ENCODE measurements around the gene RPL21. TPM values are rescaled to one million over a fixed set of nuclear protein-coding genes. Genes with fewer than 3 reads are reported as not detected.

The RPL21 gene
- total RNA-seq = 339 and 477 TPM in 2 replicates

DNA sequence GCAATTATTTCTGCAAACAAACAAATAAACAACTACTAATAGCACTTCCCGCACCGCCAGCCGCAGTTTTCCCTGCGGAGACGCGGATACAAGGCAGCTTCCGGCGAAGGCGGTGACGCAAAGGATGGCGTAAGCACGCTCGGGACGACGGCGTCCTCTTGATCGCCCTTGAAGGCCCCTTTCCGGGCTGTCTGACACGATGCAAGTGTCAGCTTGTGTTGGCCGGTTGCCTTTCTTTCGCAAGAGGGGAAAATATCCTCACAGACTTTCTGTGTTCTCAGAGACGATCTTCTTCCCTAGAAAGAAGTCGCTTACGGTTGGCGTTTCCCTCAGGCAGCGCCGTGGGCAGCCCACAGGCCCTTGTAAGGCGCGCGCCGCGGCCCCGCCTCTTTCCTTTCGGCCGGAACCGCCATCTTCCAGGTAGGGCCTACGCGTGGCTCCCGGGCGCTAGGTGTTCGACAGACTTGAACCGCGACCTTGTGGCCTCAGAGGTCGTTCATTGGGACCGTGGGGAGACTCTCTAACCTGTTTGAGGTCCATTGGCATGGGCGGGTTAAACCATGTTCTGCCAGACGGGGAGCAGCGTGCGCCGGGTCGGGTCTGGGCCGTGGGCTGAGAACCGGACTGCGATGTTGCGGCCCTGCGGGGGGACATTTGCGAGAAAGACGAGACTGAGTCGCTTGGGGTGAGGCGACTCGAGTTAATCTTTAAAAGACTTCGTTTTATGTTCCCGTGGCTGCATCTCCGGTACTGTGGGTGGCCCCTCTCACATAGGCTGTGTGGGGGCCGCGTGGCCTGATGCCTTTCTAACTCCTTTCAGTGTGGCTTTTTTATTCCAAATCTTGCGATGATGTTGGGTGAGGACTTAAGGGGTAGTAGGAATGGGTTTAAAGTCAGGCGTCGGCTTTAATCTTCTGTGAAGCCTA lies at the start of gene RPL21:
TSS of gene RPL21 (plus strand) at position 393 of the 926 bp plus-strand sequence. CDS start 2,219 bp downstream, outside the sequence.

DNA sequence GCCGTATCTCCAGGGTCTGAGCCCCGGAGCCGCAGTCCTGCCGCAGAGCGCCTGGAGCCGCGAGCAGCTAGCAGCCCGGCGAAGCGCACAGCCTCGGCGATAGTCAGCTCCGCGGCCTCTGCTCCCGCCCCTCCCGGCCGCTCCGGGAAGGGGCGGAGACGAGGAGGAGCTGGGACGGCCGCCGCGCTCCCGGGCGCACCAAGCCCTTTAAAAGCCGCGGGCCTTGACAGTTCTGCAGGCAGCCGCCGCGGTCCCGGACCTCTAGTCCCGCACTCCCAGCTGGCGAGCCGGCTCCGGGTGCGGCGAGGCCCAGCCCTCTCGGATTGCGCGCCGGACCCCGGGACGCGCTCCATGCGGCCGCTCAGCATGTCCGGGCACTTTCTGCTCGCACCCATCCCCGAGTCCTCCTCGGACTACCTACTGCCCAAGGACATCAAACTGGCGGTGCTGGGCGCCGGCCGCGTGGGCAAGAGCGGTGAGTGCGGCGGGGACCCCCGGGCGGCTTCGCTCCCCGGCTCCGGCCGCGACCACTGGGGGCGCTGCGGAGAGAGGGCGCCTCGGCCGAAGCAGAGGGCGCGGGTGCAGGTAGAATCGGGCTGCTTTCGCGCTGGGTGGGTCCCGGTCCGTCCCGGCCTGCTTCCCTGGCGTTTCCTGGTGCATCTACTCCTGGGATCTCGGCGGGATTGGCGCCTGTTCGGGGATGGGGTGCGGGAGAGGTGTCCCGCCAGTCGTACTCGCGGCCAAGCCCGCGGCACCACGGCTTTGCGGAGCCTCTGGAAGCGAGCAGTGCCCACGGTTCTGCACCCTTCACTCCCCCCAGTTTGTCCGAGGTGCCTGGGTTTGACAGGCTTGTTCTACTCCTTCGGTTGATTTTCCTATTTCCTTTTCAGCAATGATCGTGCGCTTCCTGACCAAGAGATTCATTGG lies 19.5 kb downstream of the RPL21 start, which contains the start of gene RASL11A:
TSS of gene RASL11A (plus strand) at position 237 of the 927 bp plus-strand sequence. CDS start at position 352, 115 bp downstream.

Other genes with a start within 250 kb of the RPL21 start
- 26.1 and 26.2 TPM in 2 replicates for gene USP12, start 79.7 kb upstream of the RPL21 start, total RNA-seq
- 5.7 and 6.3 TPM in 2 replicates for gene RASL11A, start 19.3 kb downstream of the RPL21 start, total RNA-seq
- gene GTF3A, start 173.1 kb downstream of the RPL21 start, total RNA-seq = 71.5 and 89.0 TPM in 2 replicates
- 47.2 and 48.5 TPM in 2 replicates for gene MTIF3, start 199.0 kb downstream of the RPL21 start, total RNA-seq

Data from smooth muscle cell of the pulmonary artery (primary cell).